Diencephalon (tissue), 1 donor: ENCODE data around the gene P2RY4. TPM values are rescaled to one million over a fixed set of nuclear protein-coding genes. Genes with fewer than 3 reads are reported as not detected.

Source experiments
- small RNA-seq: library from RNA; depleted of rRNA; stranded (forward); fragments of <200 nt; gene quantifications from one replicate; pipeline ENCODE3, GENCODE V24; 2014
- total RNA-seq: library from RNA; depleted of rRNA; stranded (reverse); fragments of >200 nt; gene quantifications from one replicate; pipeline ENCODE4 v1.2.3, GENCODE V29; 2014

The P2RY4 gene
- not detected for total RNA-seq

DNA sequence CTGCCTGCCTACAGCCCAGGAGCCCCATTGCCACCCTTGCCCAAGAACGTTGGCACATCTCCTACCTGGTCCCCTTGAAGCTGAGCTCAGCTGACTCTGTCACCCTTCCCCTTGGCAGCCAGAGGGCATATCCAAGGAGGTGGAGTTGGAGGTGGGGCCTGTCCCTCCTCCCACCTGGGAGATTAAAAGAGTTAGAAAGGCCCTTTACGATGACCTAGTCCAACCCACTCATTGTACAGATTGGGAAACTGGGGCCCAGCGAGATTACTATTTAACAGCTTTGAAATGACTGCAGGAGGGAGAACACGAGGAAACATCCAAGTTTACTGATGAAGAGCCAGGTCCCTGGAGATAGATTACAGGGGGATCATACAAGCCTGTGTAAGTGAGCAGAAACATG, at the start of gene P2RY4:
TSS of gene P2RY4 (minus strand) at position 101 of the 400 bp plus-strand sequence. CDS start 580 bp downstream, outside the sequence.

DNA sequence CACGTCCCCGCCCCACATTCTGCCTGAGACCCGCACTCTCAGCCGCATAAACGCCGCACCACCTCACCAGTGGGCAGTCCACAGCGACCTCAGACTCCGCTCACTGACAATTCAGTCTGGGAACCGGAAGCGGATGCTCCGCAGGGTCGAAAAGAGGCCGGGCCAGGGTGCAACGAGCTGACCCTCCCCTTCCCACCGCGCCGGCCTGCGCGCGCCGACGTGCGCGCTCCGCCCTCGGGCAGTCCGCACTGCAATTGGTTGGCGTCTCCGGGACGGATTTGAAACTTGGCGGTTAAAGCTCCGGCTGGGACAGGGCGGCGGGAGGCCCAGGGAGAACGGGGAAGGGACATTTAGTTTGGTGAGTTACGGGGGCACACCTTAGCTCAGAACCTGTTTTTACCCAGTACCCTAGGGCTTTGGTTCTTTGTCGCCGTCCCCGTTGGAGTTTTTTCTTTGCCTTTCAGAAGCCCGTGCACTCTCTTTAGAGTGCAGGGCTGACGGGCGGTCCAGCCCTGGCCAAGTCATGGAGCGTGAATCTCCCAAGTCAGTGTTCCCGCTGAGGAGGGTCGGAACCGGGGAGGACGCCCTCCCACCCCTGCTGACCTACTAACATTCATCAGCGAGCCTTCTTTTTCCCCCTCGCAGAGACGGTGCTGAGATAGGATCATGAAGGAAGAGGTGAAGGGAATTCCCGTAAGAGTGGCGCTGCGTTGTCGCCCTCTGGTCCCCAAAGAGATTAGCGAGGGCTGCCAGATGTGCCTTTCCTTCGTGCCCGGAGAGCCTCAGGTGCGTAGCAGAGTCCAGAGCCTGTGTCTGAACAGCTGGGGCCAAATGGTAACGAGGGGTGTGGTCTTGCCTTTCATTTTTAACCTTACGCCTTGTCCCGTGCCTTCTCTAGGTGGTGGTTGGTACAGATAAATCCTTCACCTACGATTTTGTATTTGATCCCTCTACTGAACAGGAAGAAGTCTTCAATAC, 30.1 kb upstream of the P2RY4 start, which contains the start of the genes KIF4A and PDZD11:
TSS of gene KIF4A (plus strand) at position 312 of the 978 bp plus-strand sequence. CDS start at position 667, 355 bp downstream.
TSS of gene PDZD11 (minus strand) at position 135 of the 978 bp plus-strand sequence. CDS start 586 bp downstream, outside the sequence.

DNA sequence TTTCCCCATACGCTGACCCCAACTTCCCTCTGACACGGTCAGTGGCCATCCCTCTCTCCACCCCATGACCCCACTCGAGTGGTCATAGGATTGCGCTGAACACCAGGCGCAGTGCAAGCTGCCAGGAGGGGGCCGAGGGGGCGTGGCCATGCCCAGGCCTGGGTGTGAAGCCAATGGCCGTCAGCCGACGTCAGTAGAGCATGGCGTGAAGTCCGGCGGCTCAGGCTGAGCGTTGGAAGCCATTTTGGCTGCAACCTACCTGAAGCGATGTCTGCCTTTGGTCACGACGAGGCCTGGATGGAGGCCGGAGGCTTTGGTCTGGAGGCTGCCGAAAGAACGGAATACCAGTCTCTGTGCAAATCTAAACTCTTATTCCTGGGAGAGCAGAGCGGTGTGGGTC, 21.9 kb upstream of the P2RY4 start, which contains the start of gene RAB41:
TSS of gene RAB41 (plus strand) at position 222 of the 400 bp plus-strand sequence. CDS start at position 268, 46 bp downstream.

DNA sequence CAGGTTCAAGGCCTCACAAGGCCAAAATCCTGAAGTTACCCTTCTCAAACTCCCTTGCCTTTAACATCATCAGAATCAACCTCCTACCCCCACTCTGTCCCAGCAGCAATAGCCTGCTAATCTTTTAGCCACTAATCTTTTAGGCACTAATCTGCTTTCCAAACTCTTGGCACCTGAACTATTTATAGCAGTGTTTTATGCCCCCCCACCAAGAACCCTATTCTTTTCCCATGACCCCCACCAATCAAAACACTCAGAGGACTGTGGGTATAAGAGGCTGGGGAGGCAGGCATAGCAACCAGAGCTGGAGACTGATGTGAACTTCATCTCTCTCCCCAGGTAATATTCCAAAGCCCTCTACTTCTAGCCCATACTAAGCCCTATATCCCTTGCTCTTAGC, 8.0 kb upstream of the P2RY4 start, which contains the start of gene ARR3:
TSS of gene ARR3 (plus strand) at position 301 of the 400 bp plus-strand sequence. CDS start 1,052 bp downstream, outside the sequence.

DNA sequence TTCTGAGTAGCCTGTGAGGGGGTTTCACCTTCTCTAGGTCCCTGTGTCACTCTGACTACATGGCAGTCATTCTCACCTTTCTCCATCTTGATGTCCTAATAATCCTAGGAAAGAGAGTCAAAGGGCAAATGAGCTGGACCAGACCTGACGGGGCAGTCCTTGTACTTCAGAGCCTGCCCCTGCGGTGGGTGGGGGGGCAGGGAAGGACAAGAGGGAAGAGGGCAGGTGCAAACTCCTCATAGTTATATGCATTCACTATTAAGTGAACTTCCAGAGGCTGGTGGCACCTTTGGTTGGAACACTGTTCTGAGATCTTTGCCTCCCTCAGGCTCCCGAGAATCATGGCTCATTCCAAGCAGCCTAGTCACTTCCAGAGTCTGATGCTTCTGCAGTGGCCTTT, 25.6 kb downstream of the P2RY4 start, which contains the start of gene AWAT1:
TSS of gene AWAT1 (plus strand) at position 301 of the 400 bp plus-strand sequence. CDS start at position 342, 41 bp downstream.

Small RNA genes within 50 kb of the gene (small RNA-seq; reads per million reads assigned to genes)
- 0.18 reads per million for gene RNA5SP507

Other genes with a start within 250 kb of the P2RY4 start
- gene AWAT2, start 210.3 kb downstream of the P2RY4 start, total RNA-seq: not detected
- gene OTUD6A, start 197.7 kb downstream of the P2RY4 start, total RNA-seq: not detected
- gene IGBP1, start 126.8 kb downstream of the P2RY4 start, total RNA-seq: 90.2 TPM
- gene DGAT2L6, start 82.7 kb downstream of the P2RY4 start, total RNA-seq: not detected
- not detected for gene AWAT1, start 25.5 kb downstream of the P2RY4 start, total RNA-seq
- gene ARR3, start 8.1 kb upstream of the P2RY4 start, total RNA-seq: not detected
- not detected for gene RAB41, start 22.0 kb upstream of the P2RY4 start, total RNA-seq
- 45.4 TPM for gene PDZD11, start 29.7 kb upstream of the P2RY4 start, total RNA-seq
- 5.8 TPM for gene KIF4A, start 29.9 kb upstream of the P2RY4 start, total RNA-seq
- 14.3 TPM for gene GDPD2, start 163.1 kb upstream of the P2RY4 start, total RNA-seq
- 68.0 TPM for gene DLG3, start 184.6 kb upstream of the P2RY4 start, total RNA-seq